ENCODE data around the gene KLHL24. TPM values are rescaled to one million over a fixed set of nuclear protein-coding genes. Genes with fewer than 3 reads are reported as not detected.
A peak's percentile ranks its signal among the peaks of the same experiment; 100 is the strongest.
"Not testable (repeated sequence)": the region's sequence is repeated elsewhere in the genome, so short reads cannot be mapped to it uniquely, and the experiment has no call there.

Gene KLHL24
- total RNA-seq, 1 experiment from 2014 or later: 109 TPM

DNA sequence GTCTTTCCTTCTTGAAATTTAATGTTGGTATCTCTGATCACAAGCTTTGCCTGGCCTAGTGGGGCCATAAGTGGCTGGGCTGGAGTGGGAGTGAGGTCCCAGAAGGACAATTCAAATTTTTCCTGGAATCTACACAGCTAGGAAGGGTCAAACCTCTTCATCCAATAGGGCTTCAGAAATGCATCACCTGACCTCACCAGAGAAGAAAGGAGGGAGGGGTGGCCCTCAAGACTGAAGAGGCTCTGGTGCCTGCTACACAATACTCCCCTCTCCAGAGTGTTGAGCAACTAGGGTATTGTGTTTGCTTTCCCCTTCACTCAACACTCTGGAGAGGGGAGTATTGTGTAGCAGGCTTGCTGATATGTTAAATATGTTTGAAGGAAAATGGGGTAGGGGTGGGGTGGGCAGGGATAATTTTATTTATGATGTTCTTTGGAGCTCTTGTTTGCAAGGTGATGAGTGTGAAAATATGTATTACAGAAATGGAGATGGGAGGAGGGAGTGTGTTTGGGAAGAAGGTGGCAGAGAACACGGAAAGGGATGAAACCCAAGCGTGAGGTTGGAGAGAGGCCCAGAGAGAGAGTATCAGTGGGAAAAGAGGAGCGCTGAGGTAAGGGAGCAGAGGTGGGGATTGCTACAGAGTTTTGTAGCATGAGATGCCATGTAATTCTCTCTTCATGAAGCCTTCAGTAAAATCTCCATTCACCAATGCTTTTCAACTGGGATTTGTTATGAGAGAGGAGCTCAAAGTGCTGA is 5.7 kb upstream of the KLHL24 start:
- no peak for DNase-seq
- Histone ChIP-seq H2AFZ (ENCODE audit: low read length) (peak overlapping the region; percentile 25; the same call in 1 of the 2 replicates), H3K9ac (ENCODE audit: low read length) (no peak overlapping the region), H4K20me1 (ENCODE audit: insufficient read depth, low read depth, low read length) (no peaks in the 10 kb centered on the region), H3K4me2 (ENCODE audit: low read depth, low read length, poor library complexity, severe bottlenecking) (no peak overlapping the region), H3K9me2 (replicated peaks; ENCODE audit: insufficient read depth, low read length) (no peaks in the 10 kb centered on the region), H3K4me3 (ENCODE audit: low read length) (no peak overlapping the region), H3K27me3 (ENCODE audit: low read length) (no peaks in the 10 kb centered on the region), H3K27ac (ENCODE audit: low read length) (no peak overlapping the region), H3K79me2 (ENCODE audit: low read length) (no peaks in the 10 kb centered on the region), H3K4me1 (ENCODE audit: low read length) (peaks cover 1% of the 10 kb centered on the region), H3K36me3 (ENCODE audit: insufficient read depth, low read length) (no peaks in the 10 kb centered on the region), H3K9me3 (ENCODE audit: low read length) (no peaks in the 10 kb centered on the region)

DNA sequence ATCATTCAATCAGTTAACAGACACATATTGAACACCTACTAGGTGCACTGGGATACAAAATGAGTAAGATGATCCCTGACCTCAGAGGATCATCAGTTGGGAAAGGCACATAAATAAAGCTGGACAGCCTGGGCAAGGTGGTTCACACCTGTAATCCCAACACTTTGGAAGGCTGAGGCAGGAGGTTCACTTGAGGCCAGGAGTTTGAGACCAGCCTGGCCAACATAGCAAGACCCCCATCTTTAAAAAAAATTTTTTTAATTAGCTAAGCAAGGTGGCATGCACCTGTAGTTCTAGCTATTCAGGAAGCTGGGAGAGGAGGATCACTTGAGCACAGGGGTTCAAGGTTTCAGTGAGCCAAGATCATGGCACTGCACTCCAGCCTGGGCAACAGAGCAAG is 3.7 kb upstream of the KLHL24 start:
- H3K27me3 ChIP-seq (ENCODE audit: low read length): no peaks in the 10 kb centered on the region
- H4K20me1 ChIP-seq (ENCODE audit: insufficient read depth, low read depth, low read length): no peaks in the 10 kb centered on the region
- H3K36me3 ChIP-seq (ENCODE audit: insufficient read depth, low read length): no peaks in the 10 kb centered on the region
- no peak overlapping the region for H3K4me2 ChIP-seq (ENCODE audit: low read depth, low read length, poor library complexity, severe bottlenecking)
- no peaks in the 10 kb centered on the region for H3K9me2 ChIP-seq (replicated peaks; ENCODE audit: insufficient read depth, low read length)
- no peak overlapping the region for H3K27ac ChIP-seq (ENCODE audit: low read length)
- H3K9me3 ChIP-seq (ENCODE audit: low read length): no peaks in the 10 kb centered on the region
- H3K4me3 ChIP-seq (ENCODE audit: low read length): no peak overlapping the region
- no peak overlapping the region for H3K9ac ChIP-seq (ENCODE audit: low read length)
- no peaks in the 10 kb centered on the region for H3K79me2 ChIP-seq (ENCODE audit: low read length)
- H2AFZ ChIP-seq (ENCODE audit: low read length): no peak overlapping the region
- H3K4me1 ChIP-seq (ENCODE audit: low read length): peaks cover 7% of the 10 kb centered on the region
- DNase-seq: no peak

- not testable (repeated sequence) for H3K9me2 ChIP-seq (replicated peaks; ENCODE audit: insufficient read depth, low read length); H3K79me2 ChIP-seq (ENCODE audit: low read length); H3K36me3 ChIP-seq (ENCODE audit: insufficient read depth, low read length); DNase-seq; H3K27ac ChIP-seq (ENCODE audit: low read length); H4K20me1 ChIP-seq (ENCODE audit: insufficient read depth, low read depth, low read length); H3K4me2 ChIP-seq (ENCODE audit: low read depth, low read length, poor library complexity, severe bottlenecking); H3K4me3 ChIP-seq (ENCODE audit: low read length); H3K9me3 ChIP-seq (ENCODE audit: low read length); H3K9ac ChIP-seq (ENCODE audit: low read length); H2AFZ ChIP-seq (ENCODE audit: low read length); H3K27me3 ChIP-seq (ENCODE audit: low read length)
- peaks cover 17% of the 10 kb centered on the region for H3K4me1 ChIP-seq (ENCODE audit: low read length)
Measured at GRCh38 chr3:183632725-183633124, 2.7 kb upstream of the KLHL24 start.

DNA sequence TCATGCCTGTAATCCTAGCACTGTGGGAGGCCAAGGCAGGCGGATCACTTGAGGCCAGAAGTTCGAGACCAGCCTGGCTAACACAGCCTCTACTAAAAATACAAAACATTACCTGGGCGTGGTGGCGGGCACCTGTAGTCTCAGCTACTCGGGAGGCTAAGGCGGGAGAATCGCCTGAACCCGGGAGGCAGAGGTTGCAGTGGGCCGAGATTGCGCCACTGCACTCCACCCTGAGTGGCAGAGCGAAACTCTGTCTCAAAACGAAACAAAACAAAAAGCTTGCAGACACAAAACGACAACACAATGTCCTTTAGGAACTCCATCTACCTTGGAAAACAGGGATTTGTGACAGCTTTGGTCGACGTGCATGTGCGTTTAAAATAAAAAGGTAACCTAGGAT is 716 bp upstream of the KLHL24 start:
- H3K9ac ChIP-seq (ENCODE audit: low read length): peak overlapping the region; percentile 81
- no peaks in the 10 kb centered on the region for H3K9me2 ChIP-seq (replicated peaks; ENCODE audit: insufficient read depth, low read length)
- H3K9me3 ChIP-seq (ENCODE audit: low read length): no peaks in the 10 kb centered on the region
- no peak overlapping the region for H3K27ac ChIP-seq (ENCODE audit: low read length)
- H3K27me3 ChIP-seq (ENCODE audit: low read length): no peaks in the 10 kb centered on the region
- H3K36me3 ChIP-seq (ENCODE audit: insufficient read depth, low read length): no peaks in the 10 kb centered on the region
- no peak for DNase-seq
- H3K4me3 ChIP-seq (ENCODE audit: low read length): peak overlapping the region; percentile 92
- H3K4me2 ChIP-seq (ENCODE audit: low read depth, low read length, poor library complexity, severe bottlenecking): peak overlapping the region; percentile 98
- H2AFZ ChIP-seq (ENCODE audit: low read length): peak overlapping the region; percentile 73
- H3K79me2 ChIP-seq (ENCODE audit: low read length): peaks cover 25% of the 10 kb centered on the region
- no peaks in the 10 kb centered on the region for H4K20me1 ChIP-seq (ENCODE audit: insufficient read depth, low read depth, low read length)
- peaks cover 23% of the 10 kb centered on the region for H3K4me1 ChIP-seq (ENCODE audit: low read length)

GRCh38 chr3:183635107-183635430 is 354 bp upstream of the KLHL24 start:
- Histone ChIP-seq H2AFZ (ENCODE audit: low read length) (peak overlapping the region; percentile 73), H3K9ac (ENCODE audit: low read length) (peak overlapping the region; percentile 81), H3K4me1 (ENCODE audit: low read length) (peaks cover 23% of the 10 kb centered on the region), H3K9me2 (replicated peaks; ENCODE audit: insufficient read depth, low read length) (no peaks in the 10 kb centered on the region), H3K27me3 (ENCODE audit: low read length) (no peaks in the 10 kb centered on the region), H3K36me3 (ENCODE audit: insufficient read depth, low read length) (no peaks in the 10 kb centered on the region), H3K79me2 (ENCODE audit: low read length) (peaks cover 28% of the 10 kb centered on the region), H3K4me3 (ENCODE audit: low read length) (peak overlapping the region; percentile 92), H3K4me2 (ENCODE audit: low read depth, low read length, poor library complexity, severe bottlenecking) (peak overlapping the region; percentile 98), H3K9me3 (ENCODE audit: low read length) (no peaks in the 10 kb centered on the region), H4K20me1 (ENCODE audit: insufficient read depth, low read depth, low read length) (no peaks in the 10 kb centered on the region), H3K27ac (ENCODE audit: low read length) (no peak overlapping the region)
- DNase-seq: no peak

- peak; percentile 100 for DNase-seq
- Histone ChIP-seq H3K4me3 (ENCODE audit: low read length) (peak overlapping the region; percentile 92), H3K9me3 (ENCODE audit: low read length) (no peaks in the 10 kb centered on the region), H3K4me2 (ENCODE audit: low read depth, low read length, poor library complexity, severe bottlenecking) (peak overlapping the region; percentile 98), H3K9ac (ENCODE audit: low read length) (peak overlapping the region; percentile 81), H3K4me1 (ENCODE audit: low read length) (peaks cover 23% of the 10 kb centered on the region), H3K79me2 (ENCODE audit: low read length) (peaks cover 38% of the 10 kb centered on the region), H4K20me1 (ENCODE audit: insufficient read depth, low read depth, low read length) (no peaks in the 10 kb centered on the region), H2AFZ (ENCODE audit: low read length) (peak overlapping the region; percentile 73; the same call in 1 of the 2 replicates), H3K27ac (ENCODE audit: low read length) (peak overlapping the region; percentile 85), H3K36me3 (ENCODE audit: insufficient read depth, low read length) (no peaks in the 10 kb centered on the region), H3K27me3 (ENCODE audit: low read length) (no peaks in the 10 kb centered on the region), H3K9me2 (replicated peaks; ENCODE audit: insufficient read depth, low read length) (no peaks in the 10 kb centered on the region)
Measured at GRCh38 chr3:183636221-183637105, 1.0 kb downstream of the KLHL24 start.

GRCh38 chr3:183637106-183637486 is 1.7 kb downstream of the KLHL24 start:
- Histone ChIP-seq H3K27ac (ENCODE audit: low read length) (peak overlapping the region; percentile 85), H3K9me3 (ENCODE audit: low read length) (no peaks in the 10 kb centered on the region), H3K9me2 (replicated peaks; ENCODE audit: insufficient read depth, low read length) (no peaks in the 10 kb centered on the region), H3K36me3 (ENCODE audit: insufficient read depth, low read length) (no peaks in the 10 kb centered on the region), H3K4me3 (ENCODE audit: low read length) (peak overlapping the region; percentile 92), H3K9ac (ENCODE audit: low read length) (peak overlapping the region; percentile 81), H3K4me1 (ENCODE audit: low read length) (peaks cover 23% of the 10 kb centered on the region), H3K27me3 (ENCODE audit: low read length) (no peaks in the 10 kb centered on the region), H3K79me2 (ENCODE audit: low read length) (peaks cover 44% of the 10 kb centered on the region), H3K4me2 (ENCODE audit: low read depth, low read length, poor library complexity, severe bottlenecking) (peak overlapping the region; percentile 98), H2AFZ (ENCODE audit: low read length) (peak overlapping the region; percentile 41), H4K20me1 (ENCODE audit: insufficient read depth, low read depth, low read length) (no peaks in the 10 kb centered on the region)
- no peak for DNase-seq

GRCh38 chr3:183637633-183638032 is 2.2 kb downstream of the KLHL24 start:
- not testable (repeated sequence) for H3K9me2 ChIP-seq (replicated peaks; ENCODE audit: insufficient read depth, low read length); H3K9me3 ChIP-seq (ENCODE audit: low read length); H3K36me3 ChIP-seq (ENCODE audit: insufficient read depth, low read length); DNase-seq; H4K20me1 ChIP-seq (ENCODE audit: insufficient read depth, low read depth, low read length); H3K27me3 ChIP-seq (ENCODE audit: low read length)
- peak overlapping the region; percentile 41 for H2AFZ ChIP-seq (ENCODE audit: low read length)
- peaks cover 23% of the 10 kb centered on the region for H3K4me1 ChIP-seq (ENCODE audit: low read length)
- peak overlapping the region; percentile 98 for H3K4me2 ChIP-seq (ENCODE audit: low read depth, low read length, poor library complexity, severe bottlenecking)
- peak overlapping the region; percentile 85 for H3K27ac ChIP-seq (ENCODE audit: low read length)
- H3K4me3 ChIP-seq (ENCODE audit: low read length): peak overlapping the region; percentile 92
- peak overlapping the region; percentile 81 for H3K9ac ChIP-seq (ENCODE audit: low read length)
- peaks cover 48% of the 10 kb centered on the region for H3K79me2 ChIP-seq (ENCODE audit: low read length)

Data from Karpas-422 (cell line).